ENCODE data around the gene PARD6B. TPM values are rescaled to one million over a fixed set of nuclear protein-coding genes. Genes with fewer than 3 reads are reported as not detected.

The PARD6B gene
- 1 to 10 TPM; 5.6 to 6.9 TPM for total RNA-seq

DNA sequence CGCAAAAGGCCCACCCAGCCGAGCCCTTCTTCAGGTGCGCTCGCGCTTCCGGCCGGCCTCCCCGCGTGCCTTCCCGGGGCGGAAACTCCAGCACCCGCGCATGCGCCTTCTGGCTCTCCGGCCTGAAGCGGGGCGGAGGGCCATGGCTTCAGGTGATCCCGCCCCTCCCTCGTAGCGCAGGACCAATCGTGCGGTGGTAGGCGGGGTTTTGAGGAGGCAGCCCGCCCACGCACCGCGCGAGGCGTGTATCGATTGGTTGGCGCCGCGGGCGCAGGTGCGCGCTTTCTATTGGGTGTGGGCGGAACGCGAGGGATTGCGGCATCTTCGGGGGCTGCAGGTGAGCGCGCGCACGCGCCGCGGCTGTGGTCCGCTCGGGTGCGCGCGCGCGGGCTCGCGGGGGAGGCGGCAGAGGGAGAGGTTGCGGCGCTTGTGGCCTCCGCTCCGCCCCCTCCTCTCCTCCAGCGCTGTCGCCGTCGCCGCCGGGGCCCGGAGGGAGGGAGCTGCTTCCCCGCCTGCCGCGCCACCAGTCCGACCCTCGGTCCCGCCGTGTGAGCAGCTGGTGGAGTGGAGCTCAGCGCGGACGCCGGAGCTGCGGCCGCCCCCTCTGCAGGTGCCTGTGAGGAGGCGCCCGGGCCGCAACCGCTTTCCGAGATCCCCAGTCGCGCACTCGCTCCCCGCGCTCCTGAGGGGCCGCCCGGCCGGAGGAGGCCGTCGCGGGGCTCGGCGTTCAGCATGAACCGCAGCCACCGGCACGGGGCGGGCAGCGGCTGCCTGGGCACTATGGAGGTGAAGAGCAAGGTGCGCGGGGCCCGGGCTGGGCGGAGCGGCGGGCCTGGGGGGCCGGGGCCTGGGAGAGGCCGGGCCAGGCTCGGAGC is at the start of gene PARD6B:
Gene PARD6B (plus strand): TSS at position 526 of the 875 bp plus-strand sequence. CDS start 207 bp downstream, at position 733.
- ATAC-seq (peak; percentile 91 to 92), DNase-seq (ENCODE audit: low spot score in 2 of 2) (peak; percentile 99 to 100)
- H3K36me3 Mint-ChIP-seq = no peaks in the 10 kb centered on the region
- no peaks in the 10 kb centered on the region for H3K9me3 Mint-ChIP-seq
- H3K27ac Mint-ChIP-seq = peak within 1 kb of the TSS; percentile 75 to 91

DNA sequence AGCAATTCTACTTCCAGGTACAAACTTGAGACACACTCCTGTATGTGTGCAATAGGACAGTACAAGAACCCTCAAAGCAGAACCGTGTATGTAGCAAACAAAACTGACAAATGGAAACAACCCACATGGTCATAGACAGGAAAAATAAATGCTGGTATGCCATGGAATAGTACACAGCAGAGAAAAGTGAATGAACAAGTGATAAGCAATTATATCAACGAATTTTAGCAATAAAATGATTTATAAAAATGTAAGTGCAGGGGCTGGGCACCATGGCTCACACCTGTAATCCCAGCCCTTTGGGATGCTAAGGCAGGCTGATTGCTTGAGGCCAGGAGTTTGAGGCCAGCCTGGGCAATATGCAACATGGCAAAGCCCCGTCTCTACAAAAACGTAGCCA is 49.3 kb upstream of the PARD6B start:
- DNase-seq (ENCODE audit: low spot score in 2 of 2) (no peak), ATAC-seq (no peak)
- Mint-ChIP-seq H3K36me3 (no peaks in the 10 kb centered on the region), H3K9me3 (no peaks in the 10 kb centered on the region), H3K27ac (no peak overlapping the region)

GRCh38 chr20:50682947-50683530 is 48.3 kb upstream of the PARD6B start:
- ATAC-seq = no peak
- no peak for DNase-seq (ENCODE audit: low spot score in 2 of 2)
- Mint-ChIP-seq H3K27ac (no peak overlapping the region), H3K36me3 (no peaks in the 10 kb centered on the region), H3K9me3 (no peaks in the 10 kb centered on the region)

DNA sequence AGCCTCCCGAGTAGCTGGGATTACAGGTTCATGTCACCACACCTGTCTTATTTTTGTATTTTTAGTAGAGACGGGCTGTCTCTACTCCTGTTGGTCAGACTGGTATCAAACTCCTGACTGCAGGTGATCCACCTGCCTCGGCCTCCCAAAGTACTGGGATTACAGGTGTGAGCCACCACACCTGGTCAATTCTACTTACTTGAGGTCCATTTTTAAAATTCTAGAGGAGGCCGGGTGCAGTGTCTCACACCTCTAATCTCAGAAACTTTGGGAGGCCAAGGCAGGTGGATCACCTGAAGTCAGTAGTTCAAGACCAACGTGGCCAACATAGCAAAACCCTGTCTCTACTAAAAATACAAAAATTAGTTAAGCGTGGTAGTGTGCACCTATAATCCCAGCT is 47.8 kb upstream of the PARD6B start:
- H3K36me3 Mint-ChIP-seq = no peaks in the 10 kb centered on the region
- H3K9me3 Mint-ChIP-seq = no peaks in the 10 kb centered on the region
- no peak for ATAC-seq
- DNase-seq (ENCODE audit: low spot score in 2 of 2) = no peak
- no peak overlapping the region for H3K27ac Mint-ChIP-seq

DNA sequence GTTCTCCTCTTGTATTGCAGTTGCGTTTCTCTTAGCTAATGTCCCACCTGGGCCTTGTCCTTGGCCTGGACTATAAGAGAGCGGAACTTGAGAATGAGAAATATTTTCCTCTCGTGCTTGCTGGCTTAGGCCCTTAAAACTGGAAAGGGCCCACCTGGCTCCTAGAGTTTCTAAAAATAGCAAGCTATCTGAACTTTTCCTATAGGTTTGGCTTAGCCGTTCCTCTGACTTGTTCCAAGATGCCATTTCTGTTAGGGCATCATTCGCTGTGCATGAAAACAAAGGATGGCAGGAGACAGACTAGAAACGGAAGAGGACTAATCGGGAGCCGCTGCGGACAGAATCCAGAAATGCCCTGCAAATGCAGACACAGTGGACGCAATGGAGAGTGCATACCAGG is 44.6 kb upstream of the PARD6B start:
- DNase-seq (ENCODE audit: low spot score in 2 of 2) (no peak), ATAC-seq (no peak)
- Mint-ChIP-seq H3K9me3 (no peaks in the 10 kb centered on the region), H3K36me3 (no peaks in the 10 kb centered on the region), H3K27ac (no peak overlapping the region)

GRCh38 chr20:50688256-50688975 is 43.0 kb upstream of the PARD6B start:
- DNase-seq (ENCODE audit: low spot score in 2 of 2) = no peak
- no peaks in the 10 kb centered on the region for H3K36me3 Mint-ChIP-seq

DNA sequence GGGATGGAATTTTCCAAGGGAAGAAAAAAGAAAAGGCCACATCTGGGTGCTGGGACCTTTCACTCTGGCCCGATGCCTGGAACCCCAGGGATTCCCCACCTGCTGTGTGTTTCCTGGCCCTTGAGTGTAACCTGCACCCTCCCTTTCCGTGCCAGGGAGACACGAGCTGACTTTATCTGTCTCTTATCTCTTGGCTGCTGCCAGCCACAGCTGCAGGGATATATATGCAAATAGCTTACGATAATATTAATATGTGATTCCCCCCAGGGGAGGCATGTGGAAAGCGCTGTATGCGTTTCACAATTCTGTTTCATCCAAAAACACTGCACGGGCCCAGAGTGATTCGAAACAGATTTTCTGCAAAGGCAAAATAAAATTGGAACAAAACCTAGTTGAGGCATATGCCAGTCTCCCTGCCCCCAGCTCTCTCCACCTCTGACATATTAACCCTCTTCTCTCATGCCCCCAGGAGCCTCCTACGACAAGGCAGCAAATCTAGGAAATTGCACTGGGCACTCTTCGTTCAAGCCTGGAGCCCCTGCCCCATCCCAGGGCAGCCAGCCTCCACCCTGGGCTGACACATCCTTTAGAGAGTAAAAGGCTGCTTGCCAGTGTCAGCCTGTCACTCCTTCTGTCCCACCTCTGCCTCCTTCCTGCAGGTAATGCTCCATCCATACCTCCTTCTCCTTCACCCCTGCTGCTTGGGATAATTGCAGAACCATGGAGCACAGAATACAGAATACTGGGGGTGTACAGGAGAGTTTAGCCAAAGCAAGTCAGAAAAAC is 41.3 kb upstream of the PARD6B start:
- no peak for DNase-seq (ENCODE audit: low spot score in 2 of 2)
- no peaks in the 10 kb centered on the region for H3K9me3 Mint-ChIP-seq

More at GRCh38 chr20:50688256-50688975, 43.0 kb upstream of the PARD6B start:
- Mint-ChIP-seq H3K9me3 (no peaks in the 10 kb centered on the region), H3K27ac (no peak overlapping the region)
- no peak for ATAC-seq

GRCh38 chr20:50690650-50691572 is 40.5 kb upstream of the PARD6B start, which contains the start of gene RIPOR3:
Gene RIPOR3 (minus strand): TSS chr20:50691542. CDS start chr20:50691128, 414 bp downstream.
- no peaks in the 10 kb centered on the region for H3K36me3 Mint-ChIP-seq
- DNase-seq (ENCODE audit: low spot score in 2 of 2) (peak in 1 of 2 donors; percentile 5), ATAC-seq (peak in 1 of 2 donors; percentile 16)
- H3K9me3 Mint-ChIP-seq = no peaks in the 10 kb centered on the region
- H3K27ac Mint-ChIP-seq = peak within 1 kb of the TSS in 1 of 2 donors; percentile 50

More for the DNA sequence above, 41.3 kb upstream of the PARD6B start:
- no peak for ATAC-seq
- Mint-ChIP-seq H3K27ac (no peak overlapping the region), H3K36me3 (no peaks in the 10 kb centered on the region)

- Mint-ChIP-seq H3K36me3 (no peaks in the 10 kb centered on the region), H3K9me3 (no peaks in the 10 kb centered on the region), H3K27ac (peak overlapping the region in 1 of 2 donors; percentile 50)
- no peak for DNase-seq (ENCODE audit: low spot score in 2 of 2)
- ATAC-seq = no peak
Observed at GRCh38 chr20:50691573-50692551, 39.5 kb upstream of the PARD6B start.

- Mint-ChIP-seq H3K36me3 (no peaks in the 10 kb centered on the region), H3K27ac (no peak overlapping the region), H3K9me3 (no peaks in the 10 kb centered on the region)
- ATAC-seq (no peak), DNase-seq (ENCODE audit: low spot score in 2 of 2) (no peak)
Observed at GRCh38 chr20:50692552-50692933, 38.8 kb upstream of the PARD6B start.

DNA sequence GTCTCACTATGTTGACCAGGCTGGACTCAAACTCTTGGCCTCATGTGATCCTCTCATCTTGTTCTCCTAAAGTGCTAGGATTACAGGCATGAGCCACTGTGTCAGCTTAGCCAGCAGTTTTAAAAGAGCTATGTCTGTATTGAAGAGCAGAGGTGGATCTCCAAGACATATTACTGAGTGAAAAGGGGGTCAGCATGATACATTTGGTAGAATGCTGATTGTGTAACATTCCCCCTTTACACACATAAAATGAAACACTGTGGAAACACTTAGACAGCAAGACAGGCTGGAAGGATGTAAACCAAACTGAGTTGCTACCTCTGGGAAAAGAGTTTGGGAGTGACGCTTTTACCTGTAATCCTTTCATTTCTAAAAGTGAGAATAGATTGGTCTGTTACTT is 38.4 kb upstream of the PARD6B start:
- Mint-ChIP-seq H3K9me3 (no peaks in the 10 kb centered on the region), H3K36me3 (no peaks in the 10 kb centered on the region), H3K27ac (no peak overlapping the region)
- DNase-seq (ENCODE audit: low spot score in 2 of 2) (no peak), ATAC-seq (no peak)

GRCh38 chr20:50694379-50695134 is 36.8 kb upstream of the PARD6B start:
- Mint-ChIP-seq H3K36me3 (no peaks in the 10 kb centered on the region), H3K27ac (no peak overlapping the region), H3K9me3 (no peaks in the 10 kb centered on the region)
- DNase-seq (ENCODE audit: low spot score in 2 of 2) (no peak), ATAC-seq (no peak)

- ATAC-seq = no peak
- DNase-seq (ENCODE audit: low spot score in 2 of 2) = no peak
- Mint-ChIP-seq H3K36me3 (no peaks in the 10 kb centered on the region), H3K9me3 (no peaks in the 10 kb centered on the region), H3K27ac (no peak overlapping the region)
Observed at GRCh38 chr20:50695135-50695872, 36.1 kb upstream of the PARD6B start.

Measured in activated naive CD4-positive, alpha-beta T cell treated with anti-CD3 and anti-CD28 coated beads, Interleukin-2, amount 50 U/mL, for 72 hours (primary cell).